HEK293T (cell line): ENCODE results near the gene ACAT1.
"Not testable (repeated sequence)": the region's sequence is repeated elsewhere in the genome, so short reads cannot be mapped to it uniquely, and the experiment has no call there.

Source experiments
- CTCF ChIA-PET: fragments of 350-600 bp; formaldehyde crosslinking; extraction: SDS; loops from one replicate; lab custom pipeline; 2021; ENCODE audit warnings: antibody characterized with exemption, inconsistent platforms; lab: Yijun Ruan, JAX
- POLR2A ChIA-PET: fragments of 350-600 bp; formaldehyde crosslinking; extraction: SDS; loops from one replicate; lab custom pipeline; 2020; ENCODE audit warnings: antibody characterized with exemption, inconsistent platforms; lab: Yijun Ruan, JAX
- DNase-seq: peaks from one replicate; pipeline ENCODE4 v3.0.0; 2012; ENCODE audit warnings: mixed read lengths; ENCODE audit errors: extremely low spot score
- ARNT ChIP-seq: fragments of 450-650 bp; IDR thresholded peaks from 2 replicates; pipeline ENCODE4 v1.6.1; 2017; ENCODE audit warnings: mild to moderate bottlenecking
- BHLHE40 ChIP-seq: fragments of 450-650 bp; IDR thresholded peaks from 2 replicates; pipeline ENCODE4 v1.6.1; 2016; ENCODE audit warnings: mild to moderate bottlenecking, moderate library complexity, borderline replicate concordance
- CTBP1 ChIP-seq: fragments of 450-650 bp; IDR thresholded peaks from 2 replicates; pipeline ENCODE4 v1.6.1; 2016; ENCODE audit warnings: borderline replicate concordance
- ELF4 ChIP-seq: fragments of 450-650 bp; IDR thresholded peaks from 2 replicates; pipeline ENCODE4 v1.6.1; 2017; ENCODE audit warnings: antibody characterized with exemption
- FOXA1 ChIP-seq: fragments of 450-650 bp; IDR thresholded peaks from 2 replicates; pipeline ENCODE4 v1.6.1; 2016; ENCODE audit warnings: mild to moderate bottlenecking
- FOXK2 ChIP-seq: fragments of 450-650 bp; IDR thresholded peaks from 2 replicates; pipeline ENCODE4 v1.6.1; 2016; ENCODE audit warnings: mild to moderate bottlenecking
- FOXM1 ChIP-seq: fragments of 450-650 bp; IDR thresholded peaks from 2 replicates; pipeline ENCODE4 v1.6.1; 2017; ENCODE audit warnings: mild to moderate bottlenecking, borderline replicate concordance
- HDGF ChIP-seq: fragments of 450-650 bp; IDR thresholded peaks from 2 replicates; pipeline ENCODE4 v1.6.1; 2017; ENCODE audit warnings: antibody characterized with exemption, borderline replicate concordance
- L3MBTL2 ChIP-seq: fragments of 450-650 bp; conservative IDR thresholded peaks from 2 replicates; pipeline ENCODE4 v1.6.1; 2016; ENCODE audit warnings: mild to moderate bottlenecking
- LEF1 ChIP-seq: fragments of 450-650 bp; IDR thresholded peaks from 2 replicates; pipeline ENCODE4 v1.6.1; 2017; ENCODE audit warnings: mild to moderate bottlenecking, borderline replicate concordance
- NFRKB ChIP-seq: fragments of 450-650 bp; IDR thresholded peaks from 2 replicates; pipeline ENCODE4 v1.6.1; 2016; ENCODE audit warnings: mild to moderate bottlenecking, moderate library complexity
- SP1 ChIP-seq: fragments of 450-650 bp; IDR thresholded peaks from 2 replicates; pipeline ENCODE4 v1.6.1; 2017
- SUZ12 ChIP-seq: fragments of 450-650 bp; IDR thresholded peaks from 2 replicates; pipeline ENCODE4 v1.6.1; 2016; ENCODE audit warnings: mild to moderate bottlenecking
- TARDBP ChIP-seq: fragments of 450-650 bp; IDR thresholded peaks from 2 replicates; pipeline ENCODE4 v1.6.1; 2016
- ZNF384 ChIP-seq: fragments of 450-650 bp; IDR thresholded peaks from 2 replicates; pipeline ENCODE4 v1.6.1; 2016
- TF ChIP-seq, protein P1 (sequence below): fragments of 450-650 bp; IDR thresholded peaks from 2 replicates; pipeline ENCODE4 v1.6.1; 2016

The ACAT1 gene

DNA sequence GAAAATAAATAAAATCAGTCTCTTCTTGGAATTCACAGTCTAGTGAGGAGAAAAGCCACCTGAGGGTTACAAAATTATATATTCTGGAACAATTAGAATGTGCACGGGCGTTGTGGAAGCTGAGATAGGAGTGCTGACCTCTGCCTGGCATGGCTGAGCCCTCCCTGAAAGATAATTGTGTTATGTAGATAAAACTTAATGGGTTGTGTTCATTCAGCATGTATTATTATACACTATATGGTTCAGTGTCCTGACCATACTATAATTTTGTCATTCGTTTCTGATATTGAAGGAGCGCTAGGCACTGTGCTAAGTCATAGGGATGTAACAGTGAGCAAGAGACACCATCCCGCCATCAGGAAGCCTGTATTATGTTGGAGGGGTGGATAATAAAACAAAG is 3.7 kb downstream of the ACAT1 start:
- no peak for TF ChIP-seq NFRKB
- TF ChIP-seq, protein P1, sequence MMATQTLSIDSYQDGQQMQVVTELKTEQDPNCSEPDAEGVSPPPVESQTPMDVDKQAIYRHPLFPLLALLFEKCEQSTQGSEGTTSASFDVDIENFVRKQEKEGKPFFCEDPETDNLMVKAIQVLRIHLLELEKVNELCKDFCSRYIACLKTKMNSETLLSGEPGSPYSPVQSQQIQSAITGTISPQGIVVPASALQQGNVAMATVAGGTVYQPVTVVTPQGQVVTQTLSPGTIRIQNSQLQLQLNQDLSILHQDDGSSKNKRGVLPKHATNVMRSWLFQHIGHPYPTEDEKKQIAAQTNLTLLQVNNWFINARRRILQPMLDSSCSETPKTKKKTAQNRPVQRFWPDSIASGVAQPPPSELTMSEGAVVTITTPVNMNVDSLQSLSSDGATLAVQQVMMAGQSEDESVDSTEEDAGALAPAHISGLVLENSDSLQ = no peak
- DNase-seq = no peak
- ChIA-PET CTCF (interaction anchor here (0.7 to 1.0 kb wide), 2 partner anchors 66 to 128 kb away, joined by 4 read pairs; no protein-coding TSS in a partner anchor), POLR2A (no interaction called here)

DNA sequence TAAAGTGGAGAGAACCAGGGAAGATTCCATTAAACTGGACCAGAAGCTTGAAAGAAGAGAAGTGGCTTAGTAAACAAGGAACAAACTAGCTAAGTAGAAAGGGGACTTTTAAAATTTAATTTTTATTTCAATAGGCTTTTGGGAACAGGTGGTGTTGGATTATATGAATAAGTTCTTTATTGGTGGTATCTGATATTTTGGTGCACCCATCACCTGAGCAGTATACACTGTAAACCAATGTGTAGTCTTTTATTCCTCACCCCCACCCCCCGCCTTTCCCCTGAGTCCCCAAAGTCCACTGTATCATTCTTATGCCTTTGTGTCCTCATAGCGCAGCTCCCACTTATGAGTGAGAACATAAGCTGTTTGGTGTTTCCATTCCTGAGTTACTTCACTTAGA is 7.4 kb downstream of the ACAT1 start:
- POLR2A ChIA-PET = no interaction called here
- DNase-seq = no peak
- no peak for TF ChIP-seq L3MBTL2
- no peak for TF ChIP-seq FOXK2
- no peak for TF ChIP-seq NFRKB
- no peak for TF ChIP-seq ELF4
- TF ChIP-seq CTBP1 = no peak
- TF ChIP-seq BHLHE40 = no peak
- CTCF ChIA-PET = no interaction called here

DNA sequence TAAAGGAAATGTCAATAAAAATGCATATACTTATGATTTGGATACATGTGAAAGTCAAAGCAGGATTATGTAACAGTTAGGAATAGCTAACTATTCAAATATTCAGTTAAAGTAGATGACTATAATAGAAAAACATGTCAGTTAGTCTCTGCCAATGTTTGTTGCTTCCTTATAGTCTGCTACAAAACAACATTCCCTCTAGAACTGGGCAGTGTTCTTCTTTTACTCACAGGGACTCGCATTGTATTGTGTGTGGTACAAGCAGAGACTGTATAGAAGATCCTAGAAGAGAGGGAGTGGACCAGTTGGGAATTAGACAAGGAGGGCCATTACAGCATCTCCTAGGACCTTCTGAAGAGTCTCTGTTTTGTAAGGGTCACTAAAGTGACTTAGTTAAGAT is 10.6 kb downstream of the ACAT1 start:
- no peak for DNase-seq
- POLR2A ChIA-PET = no interaction called here
- TF ChIP-seq LEF1 (no peak), TARDBP (no peak), BHLHE40 (no peak), SUZ12 (no peak), FOXA1 (no peak), HDGF (no peak), L3MBTL2 (no peak), CTBP1 (no peak), ARNT (no peak), FOXM1 (no peak), ZNF384 (no peak), ELF4 (no peak), SP1 (no peak)
- TF ChIP-seq, protein P1 = no peak
- CTCF ChIA-PET = no interaction called here

DNA sequence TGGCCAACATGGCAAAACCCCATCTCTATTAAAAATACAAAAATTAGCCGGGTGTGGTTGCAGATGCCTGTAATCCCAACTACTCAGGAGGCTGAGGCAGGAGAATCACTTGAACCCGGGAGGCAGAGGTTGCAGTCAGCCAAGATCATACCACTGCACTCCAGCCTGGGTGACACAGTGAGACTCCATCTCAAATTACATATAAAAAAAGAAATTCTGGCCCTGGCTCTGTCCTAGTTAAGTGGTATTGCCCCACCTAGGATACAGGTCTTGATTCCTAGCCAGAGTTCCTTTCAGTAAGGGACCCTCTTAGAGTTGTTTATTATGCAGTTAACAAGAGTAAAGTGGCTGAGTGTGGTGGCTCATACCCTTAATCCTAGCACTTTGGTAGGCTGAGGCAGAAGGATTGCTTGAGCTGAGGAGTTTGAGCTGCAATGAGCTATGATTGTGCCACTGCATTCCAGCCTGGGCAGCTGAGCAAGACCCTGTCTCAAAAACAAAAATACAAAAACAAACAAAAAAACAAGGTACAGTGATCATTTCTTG is 11.7 kb downstream of the ACAT1 start:
- DNase-seq, POLR2A ChIA-PET, CTCF ChIA-PET: not testable (repeated sequence)

DNA sequence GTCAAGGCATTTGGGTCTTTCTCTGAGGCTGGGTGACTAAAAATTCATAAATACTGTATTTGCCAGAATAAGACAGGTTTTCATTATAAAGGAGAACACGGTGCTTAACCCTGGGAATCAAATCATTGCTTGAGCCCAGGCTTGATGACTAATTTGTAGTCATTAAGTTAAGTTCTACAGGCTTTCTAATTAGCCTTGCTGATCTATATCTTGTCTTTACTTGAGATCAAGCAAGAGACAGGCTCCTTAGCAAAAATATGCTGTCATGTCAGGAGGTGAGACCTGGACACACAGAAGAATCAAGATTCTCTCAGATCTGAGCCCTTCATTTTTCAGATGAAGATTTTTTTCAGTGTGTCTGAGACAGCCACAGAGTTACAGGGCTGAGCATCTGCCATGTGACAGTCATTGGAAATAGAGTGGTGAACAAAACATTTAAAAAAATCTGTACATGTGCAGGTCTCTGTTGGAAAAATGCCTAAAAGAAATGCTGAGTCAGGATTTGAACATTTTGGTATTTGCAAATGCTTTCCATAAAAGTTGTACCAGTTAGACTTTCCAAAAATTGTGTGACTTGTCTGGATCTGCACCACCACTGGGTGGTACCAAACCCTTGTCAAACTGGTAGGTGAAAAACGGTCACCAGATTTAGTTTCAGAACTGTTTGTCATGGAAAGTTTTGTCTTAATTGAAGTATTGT is 14.6 kb downstream of the ACAT1 start:
- peak; percentile 14 for DNase-seq
- TF ChIP-seq HDGF (no peak), FOXM1 (no peak), FOXA1 (no peak), CTBP1 (no peak), L3MBTL2 (no peak), SUZ12 (no peak), ARNT (no peak), ELF4 (no peak), FOXK2 (no peak), SP1 (no peak), TARDBP (no peak), BHLHE40 (no peak), NFRKB (no peak), LEF1 (no peak)
- ChIA-PET CTCF (no interaction called here), POLR2A (no interaction called here)

DNA sequence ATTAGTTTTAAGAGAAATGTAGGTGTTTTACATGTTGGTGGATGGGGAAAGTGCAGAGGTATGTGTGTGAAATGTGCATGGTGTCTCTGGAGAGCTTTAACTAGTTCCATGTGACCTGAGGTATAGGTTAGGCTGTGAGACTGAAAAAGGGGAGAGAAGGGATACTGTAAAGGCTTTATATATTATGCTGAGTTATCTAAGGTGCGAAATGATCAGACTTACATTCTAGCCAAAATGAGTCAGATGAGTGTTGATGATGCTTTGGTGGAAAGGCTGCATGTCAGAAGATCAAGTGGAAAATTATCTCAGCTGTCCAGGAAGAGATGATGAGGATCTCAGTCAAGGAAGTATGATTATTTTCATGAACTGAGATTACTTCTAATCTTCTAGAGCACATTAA is 15.8 kb downstream of the ACAT1 start:
- POLR2A ChIA-PET = no interaction called here

DNA sequence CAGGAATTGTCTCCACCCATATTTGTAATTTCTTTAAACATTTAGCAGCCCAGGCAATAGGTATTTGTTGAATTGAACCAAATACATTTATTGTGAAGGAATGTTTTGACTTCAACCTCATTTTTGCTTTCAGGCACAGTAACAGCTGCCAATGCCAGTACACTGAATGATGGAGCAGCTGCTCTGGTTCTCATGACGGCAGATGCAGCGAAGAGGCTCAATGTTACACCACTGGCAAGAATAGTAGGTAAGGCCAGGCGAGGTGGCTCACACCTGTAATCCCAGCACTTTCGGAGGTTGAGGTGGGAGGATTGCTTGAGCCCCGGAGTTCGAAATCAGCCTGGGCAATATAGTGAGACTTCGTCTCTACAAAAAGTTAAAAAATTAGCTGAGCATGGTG is 20.9 kb downstream of the ACAT1 start:
- TF ChIP-seq BHLHE40 (no peak), LEF1 (no peak), ELF4 (no peak), FOXK2 (no peak), ZNF384 (no peak), FOXM1 (no peak), FOXA1 (no peak)
- CTCF ChIA-PET = no interaction called here
- POLR2A ChIA-PET = no interaction called here
- no peak for DNase-seq

More for the DNA sequence above, 15.8 kb downstream of the ACAT1 start:
- no peak for DNase-seq
- no peak for TF ChIP-seq FOXM1
- no peak for TF ChIP-seq SUZ12
- TF ChIP-seq, protein P1 = no peak
- no peak for TF ChIP-seq SP1
- TF ChIP-seq CTBP1 = no peak
- TF ChIP-seq LEF1 = no peak
- CTCF ChIA-PET = no interaction called here
